ENCODE measurements around the gene FXN. TPM values are rescaled to one million over a fixed set of nuclear protein-coding genes. Genes with fewer than 3 reads are reported as not detected.

Gene FXN
- total RNA-seq, 2 donors from 2014 or later: 10.5 to 24.6 TPM

GRCh38 chr9:69073103-69073502 lies 37.6 kb downstream of the FXN start:
- no peak overlapping the region for H3K4me3 ChIP-seq
- H3K27me3 ChIP-seq: no peaks in the 10 kb centered on the region
- H3K36me3 ChIP-seq: peaks cover 7% of the 10 kb centered on the region
- TF ChIP-seq, protein P1, sequence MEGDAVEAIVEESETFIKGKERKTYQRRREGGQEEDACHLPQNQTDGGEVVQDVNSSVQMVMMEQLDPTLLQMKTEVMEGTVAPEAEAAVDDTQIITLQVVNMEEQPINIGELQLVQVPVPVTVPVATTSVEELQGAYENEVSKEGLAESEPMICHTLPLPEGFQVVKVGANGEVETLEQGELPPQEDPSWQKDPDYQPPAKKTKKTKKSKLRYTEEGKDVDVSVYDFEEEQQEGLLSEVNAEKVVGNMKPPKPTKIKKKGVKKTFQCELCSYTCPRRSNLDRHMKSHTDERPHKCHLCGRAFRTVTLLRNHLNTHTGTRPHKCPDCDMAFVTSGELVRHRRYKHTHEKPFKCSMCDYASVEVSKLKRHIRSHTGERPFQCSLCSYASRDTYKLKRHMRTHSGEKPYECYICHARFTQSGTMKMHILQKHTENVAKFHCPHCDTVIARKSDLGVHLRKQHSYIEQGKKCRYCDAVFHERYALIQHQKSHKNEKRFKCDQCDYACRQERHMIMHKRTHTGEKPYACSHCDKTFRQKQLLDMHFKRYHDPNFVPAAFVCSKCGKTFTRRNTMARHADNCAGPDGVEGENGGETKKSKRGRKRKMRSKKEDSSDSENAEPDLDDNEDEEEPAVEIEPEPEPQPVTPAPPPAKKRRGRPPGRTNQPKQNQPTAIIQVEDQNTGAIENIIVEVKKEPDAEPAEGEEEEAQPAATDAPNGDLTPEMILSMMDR (IDR thresholded peaks at IDR 0.05): no peak
- H3K27ac ChIP-seq: no peak overlapping the region
- DNase-seq (ENCODE audit: low spot score): no peak
- no peaks in the 10 kb centered on the region for H3K9me3 ChIP-seq
- peaks cover 0 to 37% of the 10 kb centered on the region in 2 donors for H3K4me1 ChIP-seq

DNA sequence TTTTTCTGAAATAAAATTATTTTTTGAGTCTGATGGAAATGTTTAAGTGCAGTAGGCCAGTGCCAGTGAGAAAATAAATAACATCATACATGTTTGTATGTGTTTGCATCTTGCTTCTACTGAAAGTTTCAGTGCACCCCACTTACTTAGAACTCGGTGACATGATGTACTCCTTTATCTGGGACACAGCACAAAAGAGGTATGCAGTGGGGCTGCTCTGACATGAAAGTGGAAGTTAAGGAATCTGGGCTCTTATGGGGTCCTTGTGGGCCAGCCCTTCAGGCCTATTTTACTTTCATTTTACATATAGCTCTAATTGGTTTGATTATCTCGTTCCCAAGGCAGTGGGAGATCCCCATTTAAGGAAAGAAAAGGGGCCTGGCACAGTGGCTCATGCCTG lies 39.2 kb downstream of the FXN start:
- no peak for DNase-seq (ENCODE audit: low spot score)
- TF ChIP-seq, protein P1 (IDR thresholded peaks at IDR 0.05): no peak
- Histone ChIP-seq H3K4me1 (peaks cover 0 to 47% of the 10 kb centered on the region in 2 donors), H3K36me3 (peaks cover 7% of the 10 kb centered on the region), H3K27ac (no peak overlapping the region), H3K9me3 (no peaks in the 10 kb centered on the region), H3K27me3 (no peaks in the 10 kb centered on the region), H3K4me3 (no peak overlapping the region)

GRCh38 chr9:69076550-69076949 lies 41.0 kb downstream of the FXN start:
- Histone ChIP-seq H3K36me3 (peaks cover 7% of the 10 kb centered on the region), H3K27ac (peak overlapping the region in 1 of 2 donors; percentile 66), H3K27me3 (no peaks in the 10 kb centered on the region), H3K4me1 (peaks cover 0 to 36% of the 10 kb centered on the region in 2 donors), H3K9me3 (no peaks in the 10 kb centered on the region), H3K4me3 (no peak overlapping the region)
- TF ChIP-seq, protein P1 (IDR thresholded peaks at IDR 0.05): no peak
- no peak for DNase-seq (ENCODE audit: low spot score)

DNA sequence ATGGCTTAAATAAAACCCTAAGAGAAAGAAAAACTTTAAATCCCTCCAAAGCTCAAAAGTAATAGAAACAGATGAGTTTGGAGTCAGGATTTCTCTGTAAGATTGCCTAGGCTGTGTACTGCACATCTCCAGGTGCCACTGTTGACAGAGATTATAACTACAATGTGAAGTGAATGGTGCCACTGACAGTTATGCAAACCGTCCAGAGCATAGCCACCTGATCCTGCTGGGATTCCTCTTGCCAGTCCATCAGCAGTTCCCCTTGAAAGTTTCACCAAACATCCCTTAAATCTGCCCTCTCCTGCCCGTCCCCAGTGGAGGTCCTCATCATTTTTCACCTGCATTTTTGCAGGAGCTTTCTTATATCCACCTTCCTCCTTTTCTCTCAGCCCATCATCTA lies 42.5 kb downstream of the FXN start:
- TF ChIP-seq, protein P1 (IDR thresholded peaks at IDR 0.05): no peak
- no peak for DNase-seq (ENCODE audit: low spot score)
- H3K4me1 ChIP-seq: peaks cover 0 to 36% of the 10 kb centered on the region in 2 donors

GRCh38 chr9:69078581-69078980 lies 43.0 kb downstream of the FXN start:
- TF ChIP-seq, protein P1 (IDR thresholded peaks at IDR 0.05): no peak
- peak; percentile 76 for DNase-seq (ENCODE audit: low spot score)
- Histone ChIP-seq H3K27ac (peak overlapping the region; percentile 35 to 66), H3K4me3 (no peak overlapping the region), H3K27me3 (no peaks in the 10 kb centered on the region), H3K4me1 (peaks cover 0 to 36% of the 10 kb centered on the region in 2 donors), H3K36me3 (no peaks in the 10 kb centered on the region), H3K9me3 (no peaks in the 10 kb centered on the region)

More for the DNA sequence above, 42.5 kb downstream of the FXN start:
- no peaks in the 10 kb centered on the region for H3K9me3 ChIP-seq
- peak overlapping the region; percentile 35 to 66 for H3K27ac ChIP-seq
- no peak overlapping the region for H3K4me3 ChIP-seq
- peaks cover 3% of the 10 kb centered on the region for H3K36me3 ChIP-seq
- no peaks in the 10 kb centered on the region for H3K27me3 ChIP-seq

- TF ChIP-seq, protein P1 (IDR thresholded peaks at IDR 0.05): no peak
- Histone ChIP-seq H3K36me3 (no peaks in the 10 kb centered on the region), H3K4me1 (peaks cover 0 to 36% of the 10 kb centered on the region in 2 donors), H3K9me3 (no peaks in the 10 kb centered on the region), H3K4me3 (no peak overlapping the region), H3K27ac (peak overlapping the region; percentile 35 to 66), H3K27me3 (no peaks in the 10 kb centered on the region)
- no peak for DNase-seq (ENCODE audit: low spot score)
Measured at GRCh38 chr9:69079186-69079585, 43.6 kb downstream of the FXN start.

Data from right atrium auricular region (tissue), 2 donors.